Suprapubic skin (tissue), 4 donors: ENCODE results near the gene ARSG. TPM values are rescaled to one million over a fixed set of nuclear protein-coding genes. Genes with fewer than 3 reads are reported as not detected.
A peak's percentile ranks its signal among the peaks of the same experiment; 100 is the strongest.

Experiments used
- DNase-seq, 2 donors: peaks; one replicate each; pipeline ENCODE4 v3.0.0-alpha.2; 2019; ENCODE audit warnings: low spot score in 2 of 2
- H3K27ac ChIP-seq: fragments of 200-600 bp; sonication (generic); one replicate; pipeline ENCODE4 v1.5.1; 2019
- H3K27me3 ChIP-seq: fragments of 200-600 bp; sonication (generic); one replicate; pipeline ENCODE4 v1.5.1; 2019
- H3K36me3 ChIP-seq: fragments of 200-600 bp; sonication (generic); one replicate; pipeline ENCODE4 v1.5.1; 2019
- H3K4me1 ChIP-seq: fragments of 200-600 bp; sonication (generic); one replicate; pipeline ENCODE4 v1.5.1; 2019
- H3K4me3 ChIP-seq: fragments of 200-600 bp; sonication (generic); one replicate; pipeline ENCODE4 v1.5.1; 2019; ENCODE audit warnings: mild to moderate bottlenecking
- H3K9me3 ChIP-seq: fragments of 200-600 bp; sonication (generic); one replicate; pipeline ENCODE4 v1.5.1; 2019
- EP300 ChIP-seq: sonication (generic); formaldehyde crosslinking; IDR thresholded peaks from one replicate; pipeline ENCODE4 v1.6.1; 2017; ENCODE audit warnings: antibody characterized with exemption
- POLR2A ChIP-seq, 2 donors: fragments of 450-650 bp; IDR thresholded peaks; one replicate each; pipeline ENCODE4 v1.6.1; 2017; ENCODE audit warnings: antibody characterized with exemption in 2 of 2, mild to moderate bottlenecking in 2 of 2, moderate library complexity in 2 of 2
- POLR2AphosphoS5 ChIP-seq, 3 donors: sonication (generic); formaldehyde crosslinking; IDR thresholded peaks; one replicate each; pipeline ENCODE4 v1.6.1; 2017; ENCODE audit warnings: antibody characterized with exemption in 3 of 3
- WGBS: methylation state at CpG from one replicate; pipeline ENCODE4 v1.1.5; 2018; 5-methylcytosine and 5-hydroxymethylcytosine counted together
- total RNA-seq, 4 donors: library from RNA; depleted of rRNA; stranded (reverse); fragments of >200 nt; gene quantifications; one replicate each; pipeline ENCODE4 v1.1.0, GENCODE V29; 2016
- TF ChIP-seq, protein P1 (sequence below), 2 donors: fragments of 200-600 bp in 1 of 2; fragments of 450-650 bp in 1 of 2; sonication (generic) in 1 of 2; IDR thresholded peaks; one replicate each; pipeline ENCODE4 v1.5.1; 2016 to 2019; ENCODE audit warnings: antibody characterized with exemption in 2 of 2, mild to moderate bottlenecking in 1 of 2, moderate library complexity in 1 of 2

The ARSG gene
- total RNA-seq, 4 donors from 2014 or later = 7.7 to 12.7 (median 10.7) TPM

DNA sequence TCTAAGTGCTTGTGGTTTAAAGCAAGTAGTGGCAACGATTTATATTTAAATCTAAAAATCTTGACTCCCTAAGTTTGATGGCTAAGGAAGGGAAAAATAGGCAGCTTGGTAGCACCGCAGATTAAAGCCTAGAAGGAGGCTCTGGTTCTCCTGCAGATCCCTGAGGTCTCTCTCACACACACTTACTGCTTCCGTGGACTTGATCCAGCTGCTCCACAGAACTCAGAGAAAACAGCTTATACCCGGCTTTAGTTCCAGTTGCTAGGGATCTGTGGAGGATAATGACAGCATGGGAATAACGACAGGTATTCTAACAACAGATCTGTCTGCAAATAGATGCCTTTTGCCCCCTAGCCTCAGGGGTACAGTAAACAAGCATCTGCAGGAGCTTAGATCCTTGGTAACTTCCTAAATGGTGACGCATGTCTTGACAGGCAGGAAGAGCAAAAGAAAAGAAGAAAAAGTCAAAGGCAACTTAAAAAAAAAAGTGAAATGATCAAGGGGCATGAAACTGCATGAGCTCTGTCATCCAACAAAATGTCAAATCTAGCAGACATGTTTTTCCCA is 161.5 kb downstream of the ARSG start:
- DNase-seq = no peak
- Histone ChIP-seq H3K4me3 (no peak overlapping the region), H3K4me1 (peaks cover 36% of the 10 kb centered on the region), H3K27ac (peak overlapping the region; percentile 5), H3K27me3 (no peaks in the 10 kb centered on the region), H3K9me3 (no peaks in the 10 kb centered on the region), H3K36me3 (peaks cover 38% of the 10 kb centered on the region)
- TF ChIP-seq, protein P1, sequence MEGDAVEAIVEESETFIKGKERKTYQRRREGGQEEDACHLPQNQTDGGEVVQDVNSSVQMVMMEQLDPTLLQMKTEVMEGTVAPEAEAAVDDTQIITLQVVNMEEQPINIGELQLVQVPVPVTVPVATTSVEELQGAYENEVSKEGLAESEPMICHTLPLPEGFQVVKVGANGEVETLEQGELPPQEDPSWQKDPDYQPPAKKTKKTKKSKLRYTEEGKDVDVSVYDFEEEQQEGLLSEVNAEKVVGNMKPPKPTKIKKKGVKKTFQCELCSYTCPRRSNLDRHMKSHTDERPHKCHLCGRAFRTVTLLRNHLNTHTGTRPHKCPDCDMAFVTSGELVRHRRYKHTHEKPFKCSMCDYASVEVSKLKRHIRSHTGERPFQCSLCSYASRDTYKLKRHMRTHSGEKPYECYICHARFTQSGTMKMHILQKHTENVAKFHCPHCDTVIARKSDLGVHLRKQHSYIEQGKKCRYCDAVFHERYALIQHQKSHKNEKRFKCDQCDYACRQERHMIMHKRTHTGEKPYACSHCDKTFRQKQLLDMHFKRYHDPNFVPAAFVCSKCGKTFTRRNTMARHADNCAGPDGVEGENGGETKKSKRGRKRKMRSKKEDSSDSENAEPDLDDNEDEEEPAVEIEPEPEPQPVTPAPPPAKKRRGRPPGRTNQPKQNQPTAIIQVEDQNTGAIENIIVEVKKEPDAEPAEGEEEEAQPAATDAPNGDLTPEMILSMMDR (IDR thresholded peaks at IDR 0.05) = no peak
- no peak for TF ChIP-seq EP300
- TF ChIP-seq POLR2AphosphoS5 (IDR thresholded peaks at IDR 0.05) = no peak
- no peak for TF ChIP-seq POLR2A (IDR thresholded peaks at IDR 0.05)
- WGBS = 51% methylated on average over 6 of the region's 6 CpGs

DNA sequence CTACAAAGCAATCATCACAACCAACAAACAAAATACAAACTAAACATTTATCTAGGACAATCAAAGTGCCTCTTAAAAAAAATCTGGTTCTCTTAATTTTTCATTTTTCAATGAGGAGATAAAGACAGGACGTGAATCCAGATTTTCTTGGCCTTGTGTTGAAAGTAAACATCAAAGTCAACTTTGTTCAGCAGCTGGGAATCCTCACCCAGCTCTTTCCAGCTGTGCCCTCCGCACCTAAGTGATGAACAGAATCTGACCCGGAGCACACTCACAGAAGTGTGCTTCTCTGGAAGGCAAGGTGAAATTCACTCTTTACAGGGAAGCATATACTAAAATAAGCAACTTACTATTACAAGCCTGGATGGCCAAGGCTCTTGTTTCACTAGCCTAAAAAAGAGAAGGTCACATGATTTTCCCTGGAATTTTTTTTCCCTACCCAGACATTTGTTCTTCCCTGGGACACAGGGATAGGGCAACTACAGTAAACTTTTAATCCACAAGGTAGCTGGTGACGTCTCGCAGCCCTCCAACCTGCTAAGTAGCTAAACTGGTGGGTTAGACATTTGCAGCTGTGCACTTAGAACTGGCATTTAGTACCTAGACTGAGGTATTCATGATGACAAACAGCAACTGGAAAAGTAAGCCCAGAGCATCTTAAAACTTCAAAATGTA is 162.8 kb downstream of the ARSG start:
- Histone ChIP-seq H3K4me3 (no peak overlapping the region), H3K27me3 (no peaks in the 10 kb centered on the region), H3K4me1 (peaks cover 45% of the 10 kb centered on the region), H3K27ac (peak overlapping the region; percentile 95), H3K9me3 (no peaks in the 10 kb centered on the region), H3K36me3 (peaks cover 26% of the 10 kb centered on the region)
- 85% methylated on average over 5 of the region's 5 CpGs for WGBS
- no peak for DNase-seq
- TF ChIP-seq, protein P1 (IDR thresholded peaks at IDR 0.05) = no peak
- TF ChIP-seq EP300 (no peak), POLR2A (IDR thresholded peaks at IDR 0.05) (no peak), POLR2AphosphoS5 (IDR thresholded peaks at IDR 0.05) (no peak)

DNA sequence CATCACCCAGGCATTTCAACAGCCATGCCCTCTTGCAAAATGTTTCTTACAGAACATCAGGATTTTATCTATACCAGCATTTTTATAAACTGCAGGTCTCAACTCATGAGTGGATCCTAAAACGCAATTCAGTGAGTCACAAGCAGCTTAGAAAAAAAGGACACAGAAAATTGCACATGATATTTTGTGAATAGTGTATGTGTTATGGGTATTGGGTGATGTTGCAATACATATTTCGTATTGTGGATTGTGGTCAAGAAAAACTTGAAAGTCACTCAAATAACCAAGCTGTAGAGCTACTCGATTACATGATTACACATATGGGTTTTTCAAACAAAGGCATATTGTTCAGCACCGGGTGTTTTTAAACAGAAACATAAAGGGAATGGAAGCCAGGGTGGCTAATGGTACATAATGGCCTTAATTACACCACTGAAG is 164.6 kb downstream of the ARSG start:
- Histone ChIP-seq H3K27me3 (no peaks in the 10 kb centered on the region), H3K4me1 (peaks cover 54% of the 10 kb centered on the region), H3K36me3 (peaks cover 9% of the 10 kb centered on the region), H3K27ac (peak overlapping the region; percentile 95), H3K9me3 (no peaks in the 10 kb centered on the region), H3K4me3 (peak overlapping the region; percentile 72)
- TF ChIP-seq POLR2AphosphoS5 (IDR thresholded peaks at IDR 0.05) = peak in 1 of 3 donors; percentile 74
- TF ChIP-seq POLR2A (IDR thresholded peaks at IDR 0.05) = no peak
- WGBS = 26% methylated on average over 4 of the region's 4 CpGs
- no peak for DNase-seq

DNA sequence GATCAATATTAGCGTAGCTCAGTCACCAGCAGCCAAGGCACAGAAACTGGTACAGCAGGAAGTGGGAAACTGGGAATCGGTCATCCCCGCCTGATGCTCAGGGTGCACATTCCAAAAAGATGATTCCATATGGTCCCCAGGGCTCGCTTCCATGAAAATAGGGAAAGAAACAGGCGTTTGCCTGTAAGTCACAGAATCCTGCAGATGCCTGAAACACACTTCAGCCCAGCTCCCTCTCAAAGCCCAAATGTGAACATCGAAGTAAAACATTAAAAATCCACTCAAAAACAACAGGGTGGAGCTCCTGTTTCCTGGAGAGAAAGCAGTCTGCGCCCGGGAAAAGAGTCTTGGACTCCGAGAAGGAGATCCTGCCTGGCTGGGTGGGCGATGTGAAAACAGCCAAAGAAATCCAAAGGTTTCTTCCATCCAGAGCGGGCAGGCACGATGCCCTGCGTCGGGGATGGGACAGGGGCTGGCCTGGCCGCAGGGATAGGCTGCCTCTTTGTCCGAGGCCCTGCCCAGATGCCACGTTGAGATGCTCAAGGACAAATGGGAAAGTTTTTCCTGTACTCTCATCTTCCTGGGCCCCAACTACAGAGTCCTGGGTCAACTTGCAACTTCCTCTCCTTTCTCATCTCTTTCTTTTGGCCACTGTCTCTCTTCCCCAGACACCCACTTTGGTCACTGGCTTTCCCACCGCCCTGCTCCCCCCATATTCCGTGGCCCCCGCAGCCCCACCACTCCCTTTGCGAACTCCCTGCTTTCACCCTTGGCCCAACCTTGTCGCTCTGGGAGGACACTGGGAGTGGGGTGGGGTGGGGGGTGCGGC is 165.3 kb downstream of the ARSG start:
- WGBS = 17% methylated on average over 23 of the region's 23 CpGs
- Histone ChIP-seq H3K4me3 (peak overlapping the region; percentile 72), H3K27me3 (no peaks in the 10 kb centered on the region), H3K4me1 (peaks cover 60% of the 10 kb centered on the region), H3K27ac (peak overlapping the region; percentile 95), H3K36me3 (peaks cover 2% of the 10 kb centered on the region), H3K9me3 (no peaks in the 10 kb centered on the region)
- DNase-seq = peak; percentile 90
- TF ChIP-seq POLR2A (IDR thresholded peaks at IDR 0.05) (peak in 1 of 2 donors; percentile 53), POLR2AphosphoS5 (IDR thresholded peaks at IDR 0.05) (peak in 1 of 3 donors; percentile 28), EP300 (no peak)

DNA sequence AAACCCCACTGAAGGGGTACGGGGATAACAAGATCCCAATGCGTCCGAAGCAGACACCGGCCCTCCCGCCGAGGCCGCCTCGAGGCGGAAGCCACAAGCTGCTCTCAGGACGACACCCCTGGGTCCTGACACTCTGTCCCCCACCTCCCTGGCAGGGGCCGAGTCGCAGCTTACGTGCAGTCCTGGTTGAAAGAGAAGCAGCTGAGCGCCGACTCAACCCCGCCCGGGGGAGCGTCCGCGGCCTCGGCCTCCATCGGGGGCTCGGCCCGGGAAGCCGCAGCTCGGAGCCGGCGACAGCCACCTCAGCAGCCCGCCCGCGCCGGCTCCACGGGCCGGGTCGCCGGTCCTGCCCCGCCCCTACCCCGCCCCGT is 165.9 kb downstream of the ARSG start, which contains the start of gene WIPI1:
Gene WIPI1 (minus strand): TSS at position 329 of the 371 bp plus-strand sequence. CDS start 75 bp downstream, at position 254.
- H3K27me3 ChIP-seq = no peaks in the 10 kb centered on the region
- DNase-seq = peak; percentile 85 to 89
- H3K9me3 ChIP-seq = no peaks in the 10 kb centered on the region
- TF ChIP-seq, protein P1 (IDR thresholded peaks at IDR 0.05) = no peak
- peak; percentile 37 to 49 for TF ChIP-seq POLR2A (IDR thresholded peaks at IDR 0.05)
- no peak for TF ChIP-seq POLR2AphosphoS5 (IDR thresholded peaks at IDR 0.05)
- no peak for TF ChIP-seq EP300
- H3K4me3 ChIP-seq = peak within 1 kb of the TSS; percentile 72
- no peaks in the 10 kb centered on the region for H3K36me3 ChIP-seq
- H3K4me1 ChIP-seq = peaks cover 66% of the 10 kb centered on the region
- peak within 1 kb of the TSS; percentile 95 for H3K27ac ChIP-seq
- WGBS = 0% methylated on average over 4 of the region's 39 CpGs
